ENCODE results near the gene TP63.

The TP63 gene

DNA sequence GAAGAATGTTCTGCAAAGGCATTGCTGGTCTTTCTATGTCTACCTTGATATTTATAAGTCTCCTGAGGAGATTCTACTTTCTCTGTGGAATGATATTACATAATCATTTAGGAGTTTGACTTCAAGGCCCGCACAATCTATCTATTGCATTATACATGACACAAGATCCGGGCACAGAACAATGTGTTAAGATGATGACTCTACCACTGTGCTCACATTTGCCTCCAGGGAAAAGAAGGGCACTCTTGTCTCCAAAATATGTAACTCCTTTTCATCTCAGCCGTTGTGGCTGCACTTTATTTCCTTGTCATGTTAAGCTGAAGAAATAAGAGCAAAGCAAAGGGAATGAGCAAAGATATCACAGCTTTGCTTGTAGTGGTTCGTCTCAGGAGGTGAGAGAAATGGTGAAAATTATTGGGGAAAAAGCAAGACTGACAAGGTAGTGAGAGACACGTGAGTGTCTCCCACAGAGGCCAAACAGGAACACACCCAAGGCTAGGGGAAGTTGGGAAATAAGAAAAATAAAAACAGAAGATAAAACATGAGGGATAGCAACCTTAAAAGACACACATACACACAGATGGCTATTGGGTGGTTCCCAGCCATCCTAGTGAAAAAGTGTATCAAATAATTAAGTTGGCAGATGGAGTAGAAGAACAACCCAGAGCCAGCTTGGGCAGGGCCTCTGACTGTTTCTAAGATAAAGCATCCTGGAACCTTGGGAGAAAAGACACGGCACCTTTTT lies 305.2 kb downstream of the TP63 start:
- ChIA-PET POLR2A (no interaction called here), CTCF (interaction anchor here (1.2 kb wide), 1 partner anchor 666 kb away, joined by 4 read pairs; no protein-coding TSS in a partner anchor)
- no peaks in the 10 kb centered on the region for H3K9me3 ChIP-seq (ENCODE audit: control extremely low read depth in 1 of 5, control insufficient read depth in 4 of 5, insufficient read depth in 2 of 5, low read depth in 1 of 5, low read length in 4 of 5)
- no peaks in the 10 kb centered on the region for H3K36me3 ChIP-seq (ENCODE audit: control insufficient read depth in 4 of 4, insufficient read depth in 4 of 4, low read length in 3 of 4)
- H3K27ac ChIP-seq (ENCODE audit: insufficient read depth in 1 of 2, low read depth in 1 of 2, low read length in 2 of 2, poor library complexity in 1 of 2, severe bottlenecking in 2 of 2), result no peak overlapping the region
- 100% methylated on average over 2 of the region's 6 CpGs for WGBS (ENCODE audit: insufficient coverage)
- H3K27me3 ChIP-seq (replicated peaks in 2 of 5; ENCODE audit: control insufficient read depth in 4 of 5, insufficient read depth in 5 of 5, low read length in 4 of 5), result no peaks in the 10 kb centered on the region
- H3K4me3 ChIP-seq (ENCODE audit: control insufficient read depth in 1 of 7, extremely low read depth in 1 of 7, insufficient read depth in 4 of 7, low read depth in 2 of 7, low read length in 6 of 7), result no peak overlapping the region
- no peak for DNase-seq
- H3K4me1 ChIP-seq (ENCODE audit: control extremely low read depth in 1 of 4, control insufficient read depth in 4 of 4, insufficient read depth in 4 of 4, low read length in 3 of 4), result no peaks in the 10 kb centered on the region

DNA sequence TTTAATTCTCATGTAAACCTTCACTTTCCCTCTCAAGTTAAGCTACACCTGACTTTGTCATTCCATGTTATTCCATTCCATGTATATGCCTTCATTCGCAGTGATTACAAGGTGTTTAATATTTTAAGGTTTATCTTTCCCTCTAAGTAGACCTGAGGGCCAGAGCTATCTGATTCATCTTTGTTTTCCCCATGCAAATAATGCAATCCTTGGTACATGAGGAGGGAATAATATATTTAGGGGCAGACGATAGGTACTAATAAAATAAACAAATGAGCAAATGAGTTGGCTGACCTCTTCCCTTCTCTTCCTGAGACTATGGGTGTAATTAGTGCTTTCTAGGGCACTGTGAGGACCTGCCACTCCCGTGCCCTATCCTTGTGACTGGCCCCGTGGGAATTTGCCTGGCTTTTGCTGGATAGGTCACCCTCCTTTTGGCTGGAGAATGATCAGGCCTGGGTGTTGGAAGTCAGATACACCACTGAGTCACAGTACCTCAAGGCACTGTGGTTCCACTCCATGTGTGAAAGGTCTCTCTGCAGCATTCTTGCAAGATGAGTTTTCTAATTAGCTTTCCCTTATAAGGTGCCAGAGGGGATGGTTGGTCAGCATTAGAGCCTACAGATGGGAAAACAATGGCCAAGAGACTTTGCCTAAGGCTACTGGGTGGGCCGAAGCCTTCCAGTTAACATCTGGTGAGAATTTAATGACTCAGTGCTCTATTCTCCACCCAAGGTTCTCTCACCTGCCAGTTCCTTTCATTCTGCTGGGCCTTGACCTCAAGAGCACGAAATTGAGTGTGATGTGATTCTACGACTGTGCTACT lies 306.3 kb downstream of the TP63 start:
- Histone ChIP-seq H3K4me1 (ENCODE audit: control extremely low read depth in 1 of 4, control insufficient read depth in 4 of 4, insufficient read depth in 4 of 4, low read length in 3 of 4) (no peaks in the 10 kb centered on the region), H3K36me3 (ENCODE audit: control insufficient read depth in 4 of 4, insufficient read depth in 4 of 4, low read length in 3 of 4) (no peaks in the 10 kb centered on the region), H3K4me3 (ENCODE audit: control insufficient read depth in 1 of 7, extremely low read depth in 1 of 7, insufficient read depth in 4 of 7, low read depth in 2 of 7, low read length in 6 of 7) (no peak overlapping the region), H3K27me3 (replicated peaks in 2 of 5; ENCODE audit: control insufficient read depth in 4 of 5, insufficient read depth in 5 of 5, low read length in 4 of 5) (no peaks in the 10 kb centered on the region), H3K27ac (ENCODE audit: insufficient read depth in 1 of 2, low read depth in 1 of 2, low read length in 2 of 2, poor library complexity in 1 of 2, severe bottlenecking in 2 of 2) (no peak overlapping the region), H3K9me3 (ENCODE audit: control extremely low read depth in 1 of 5, control insufficient read depth in 4 of 5, insufficient read depth in 2 of 5, low read depth in 1 of 5, low read length in 4 of 5) (no peaks in the 10 kb centered on the region)
- no peak for DNase-seq
- ChIA-PET POLR2A (no interaction called here), CTCF (interaction anchor here (1.2 kb wide), 1 partner anchor 667 kb away, joined by 4 read pairs; no protein-coding TSS in a partner anchor)
- 100% methylated on average over 4 of the region's 7 CpGs for WGBS (ENCODE audit: insufficient coverage)

DNA sequence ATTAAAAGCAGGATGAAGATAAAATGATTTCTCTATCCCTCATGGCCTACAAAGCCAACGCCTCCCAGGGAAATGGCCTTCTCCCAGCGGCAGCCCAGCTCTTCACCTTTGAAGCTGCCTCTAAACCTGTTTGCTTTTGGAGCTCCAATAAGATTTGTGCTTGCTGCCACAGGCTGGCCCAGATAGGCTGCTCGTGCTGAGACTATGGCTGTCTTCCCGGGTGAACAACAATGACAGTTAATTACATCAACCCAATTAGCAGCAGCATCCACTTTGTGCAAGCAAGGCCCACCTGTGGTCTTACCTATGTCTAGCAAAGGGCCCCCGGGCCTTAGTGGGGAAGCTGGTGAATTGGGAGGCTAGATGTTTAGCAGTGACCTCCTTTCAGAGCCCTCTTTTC lies 309.9 kb downstream of the TP63 start:
- CTCF ChIA-PET, result interaction anchor here (1.1 to 3.5 kb wide), 4 partner anchors 16 to 668 kb away, joined by 3 to 11 read pairs (median 4); no protein-coding TSS in a partner anchor
- Histone ChIP-seq H3K36me3 (ENCODE audit: control insufficient read depth in 4 of 4, insufficient read depth in 4 of 4, low read length in 3 of 4) (no peaks in the 10 kb centered on the region), H3K27ac (ENCODE audit: insufficient read depth in 1 of 2, low read depth in 1 of 2, low read length in 2 of 2, poor library complexity in 1 of 2, severe bottlenecking in 2 of 2) (no peak overlapping the region), H3K4me1 (ENCODE audit: control extremely low read depth in 1 of 4, control insufficient read depth in 4 of 4, insufficient read depth in 4 of 4, low read length in 3 of 4) (no peaks in the 10 kb centered on the region), H3K4me3 (ENCODE audit: control insufficient read depth in 1 of 7, extremely low read depth in 1 of 7, insufficient read depth in 4 of 7, low read depth in 2 of 7, low read length in 6 of 7) (no peak overlapping the region), H3K27me3 (replicated peaks in 2 of 5; ENCODE audit: control insufficient read depth in 4 of 5, insufficient read depth in 5 of 5, low read length in 4 of 5) (peaks cover 0 to 5% (median 0%) of the 10 kb centered on the region in 5 experiments), H3K9me3 (ENCODE audit: control extremely low read depth in 1 of 5, control insufficient read depth in 4 of 5, insufficient read depth in 2 of 5, low read depth in 1 of 5, low read length in 4 of 5) (no peaks in the 10 kb centered on the region)
- DNase-seq, result no peak
- POLR2A ChIA-PET, result no interaction called here
- 94% methylated on average over 3 of the region's 5 CpGs for WGBS (ENCODE audit: insufficient coverage)

GRCh38 chr3:189941679-189942078 lies 310.5 kb downstream of the TP63 start:
- Histone ChIP-seq H3K27ac (ENCODE audit: insufficient read depth in 1 of 2, low read depth in 1 of 2, low read length in 2 of 2, poor library complexity in 1 of 2, severe bottlenecking in 2 of 2) (no peak overlapping the region), H3K4me3 (ENCODE audit: control insufficient read depth in 1 of 7, extremely low read depth in 1 of 7, insufficient read depth in 4 of 7, low read depth in 2 of 7, low read length in 6 of 7) (no peak overlapping the region), H3K27me3 (replicated peaks in 2 of 5; ENCODE audit: control insufficient read depth in 4 of 5, insufficient read depth in 5 of 5, low read length in 4 of 5) (peaks cover 0 to 7% (median 2%) of the 10 kb centered on the region in 5 experiments), H3K9me3 (ENCODE audit: control extremely low read depth in 1 of 5, control insufficient read depth in 4 of 5, insufficient read depth in 2 of 5, low read depth in 1 of 5, low read length in 4 of 5) (no peaks in the 10 kb centered on the region), H3K36me3 (ENCODE audit: control insufficient read depth in 4 of 4, insufficient read depth in 4 of 4, low read length in 3 of 4) (no peaks in the 10 kb centered on the region), H3K4me1 (ENCODE audit: control extremely low read depth in 1 of 4, control insufficient read depth in 4 of 4, insufficient read depth in 4 of 4, low read length in 3 of 4) (no peaks in the 10 kb centered on the region)
- POLR2A ChIA-PET, result no interaction called here
- WGBS (ENCODE audit: insufficient coverage), result 100% methylated on average over 1 of the region's 2 CpGs
- CTCF ChIA-PET, result interaction anchor here (1.3 to 3.5 kb wide), 3 partner anchors 16 to 669 kb away, joined by 4 to 11 read pairs (median 4); no protein-coding TSS in a partner anchor
- no peak for DNase-seq

DNA sequence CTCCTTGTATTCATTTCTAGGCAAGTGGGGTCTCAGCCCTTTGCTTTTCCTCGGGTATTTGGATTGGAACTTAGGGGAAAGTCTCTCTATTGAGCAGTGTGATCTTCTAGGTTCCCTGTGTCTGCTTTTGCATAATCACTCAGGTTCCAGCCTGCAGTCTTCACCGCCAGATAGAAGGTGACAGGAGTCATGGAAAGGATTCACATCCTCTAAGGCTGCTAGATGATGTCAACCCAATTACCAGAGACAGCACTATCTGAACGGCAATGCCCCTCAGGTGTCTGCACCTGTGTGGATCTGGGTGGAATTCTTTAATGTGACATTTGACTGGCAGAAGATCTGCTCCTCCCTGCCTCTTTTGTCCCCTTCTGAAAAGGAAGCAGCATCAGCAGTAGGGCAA lies 311.8 kb downstream of the TP63 start:
- DNase-seq, result no peak
- H3K27me3 ChIP-seq (replicated peaks in 2 of 5; ENCODE audit: control insufficient read depth in 4 of 5, insufficient read depth in 5 of 5, low read length in 4 of 5), result peaks cover 0 to 13% (median 3%) of the 10 kb centered on the region in 5 experiments
- POLR2A ChIA-PET, result no interaction called here
- WGBS (ENCODE audit: insufficient coverage), result 94% methylated on average over 2 of the region's 3 CpGs
- H3K4me1 ChIP-seq (ENCODE audit: control extremely low read depth in 1 of 4, control insufficient read depth in 4 of 4, insufficient read depth in 4 of 4, low read length in 3 of 4), result no peaks in the 10 kb centered on the region
- no peaks in the 10 kb centered on the region for H3K9me3 ChIP-seq (ENCODE audit: control extremely low read depth in 1 of 5, control insufficient read depth in 4 of 5, insufficient read depth in 2 of 5, low read depth in 1 of 5, low read length in 4 of 5)
- no peak overlapping the region for H3K27ac ChIP-seq (ENCODE audit: insufficient read depth in 1 of 2, low read depth in 1 of 2, low read length in 2 of 2, poor library complexity in 1 of 2, severe bottlenecking in 2 of 2)
- H3K4me3 ChIP-seq (ENCODE audit: control insufficient read depth in 1 of 7, extremely low read depth in 1 of 7, insufficient read depth in 4 of 7, low read depth in 2 of 7, low read length in 6 of 7), result no peak overlapping the region
- no peaks in the 10 kb centered on the region for H3K36me3 ChIP-seq (ENCODE audit: control insufficient read depth in 4 of 4, insufficient read depth in 4 of 4, low read length in 3 of 4)
- CTCF ChIA-PET, result interaction anchor here (1.9 kb wide), 1 partner anchor 670 kb away, joined by 6 read pairs; no protein-coding TSS in a partner anchor

DNA sequence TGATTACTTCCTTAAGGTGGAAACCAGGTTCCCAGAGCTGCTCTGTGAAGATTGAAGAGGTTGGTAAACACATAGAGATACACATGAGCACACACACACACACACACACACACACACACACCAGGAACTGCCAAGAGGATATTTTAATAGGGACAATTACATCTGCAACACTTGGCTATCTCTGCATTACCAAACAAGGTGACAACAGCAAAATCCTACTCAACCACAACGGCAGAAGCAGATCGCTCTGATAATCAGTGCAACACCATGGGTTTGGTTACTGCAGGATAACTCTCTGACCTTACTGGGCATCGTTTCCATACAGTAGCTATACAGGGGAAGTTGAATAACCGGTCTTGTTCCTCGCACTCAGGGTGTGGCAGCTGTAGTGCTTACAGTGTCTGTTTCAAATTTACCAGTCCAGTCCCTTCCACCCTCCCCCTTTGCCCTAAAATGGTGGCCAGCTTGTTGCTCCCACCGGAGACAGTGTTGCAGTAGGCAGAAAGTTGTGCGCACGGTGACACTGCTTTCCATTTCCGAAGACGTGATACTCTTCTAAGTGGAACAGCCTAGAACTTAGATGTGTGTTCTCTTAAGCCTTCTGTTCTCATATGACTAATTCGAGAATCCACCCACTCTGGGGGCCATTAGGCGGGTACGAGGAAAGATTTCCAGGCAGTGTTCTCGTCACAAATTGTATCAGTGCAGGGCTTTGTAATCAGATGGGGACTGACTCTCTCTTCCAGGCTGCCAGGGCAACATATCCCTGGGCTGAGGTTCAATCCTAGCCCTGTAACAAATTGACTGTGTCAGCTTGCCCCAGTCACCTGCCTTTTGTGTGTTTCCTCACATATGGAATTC lies 313.3 kb downstream of the TP63 start:
- no peaks in the 10 kb centered on the region for H3K36me3 ChIP-seq (ENCODE audit: control insufficient read depth in 4 of 4, insufficient read depth in 4 of 4, low read length in 3 of 4)
- H3K27me3 ChIP-seq (replicated peaks in 2 of 5; ENCODE audit: control insufficient read depth in 4 of 5, insufficient read depth in 5 of 5, low read length in 4 of 5), result peaks cover 0 to 13% (median 3%) of the 10 kb centered on the region in 5 experiments
- no peaks in the 10 kb centered on the region for H3K9me3 ChIP-seq (ENCODE audit: control extremely low read depth in 1 of 5, control insufficient read depth in 4 of 5, insufficient read depth in 2 of 5, low read depth in 1 of 5, low read length in 4 of 5)
- DNase-seq, result no peak
- 96% methylated on average over 14 of the region's 14 CpGs for WGBS (ENCODE audit: insufficient coverage)
- CTCF ChIA-PET, result interaction anchor here (1.9 kb wide), 1 partner anchor 672 kb away, joined by 6 read pairs; no protein-coding TSS in a partner anchor
- no peak overlapping the region for H3K27ac ChIP-seq (ENCODE audit: insufficient read depth in 1 of 2, low read depth in 1 of 2, low read length in 2 of 2, poor library complexity in 1 of 2, severe bottlenecking in 2 of 2)
- POLR2A ChIA-PET, result interaction anchor here (0.6 kb wide), 1 partner anchor 54 kb away, joined by 4 read pairs; no protein-coding TSS in a partner anchor
- H3K4me1 ChIP-seq (ENCODE audit: control extremely low read depth in 1 of 4, control insufficient read depth in 4 of 4, insufficient read depth in 4 of 4, low read length in 3 of 4), result no peaks in the 10 kb centered on the region
- H3K4me3 ChIP-seq (ENCODE audit: control insufficient read depth in 1 of 7, extremely low read depth in 1 of 7, insufficient read depth in 4 of 7, low read depth in 2 of 7, low read length in 6 of 7), result no peak overlapping the region
